VCaP (cell line): ENCODE results near the gene EPHB2.
"Not testable (repeated sequence)": the region's sequence is repeated elsewhere in the genome, so short reads cannot be mapped to it uniquely, and the experiment has no call there.

Source experiments
- H3K27ac ChIP-seq: fragments of 450-650 bp; 2 replicates; pipeline ENCODE4 v1.5.1; 2017
- CTCF ChIP-seq: fragments of 450-650 bp; conservative IDR thresholded peaks from 2 replicates; pipeline ENCODE4 v1.5.1; 2017; ENCODE audit warnings: mild to moderate bottlenecking, moderate library complexity

EPHB2 gene

GRCh38 chr1:22710701-22711049 is at the start of gene EPHB2:
Gene EPHB2 (plus strand): TSS chr1:22710839. CDS start chr1:22710983, 144 bp downstream.
- peak within 1 kb of the TSS; percentile 89 for H3K27ac ChIP-seq
- TF ChIP-seq CTCF, result no peak

- no peak for TF ChIP-seq CTCF
- H3K27ac ChIP-seq, result no peak overlapping the region
Observed at GRCh38 chr1:22661880-22662279, 48.8 kb upstream of the EPHB2 start.

GRCh38 chr1:22662318-22662717 is 48.3 kb upstream of the EPHB2 start:
- no peak overlapping the region for H3K27ac ChIP-seq
- no peak for TF ChIP-seq CTCF

DNA sequence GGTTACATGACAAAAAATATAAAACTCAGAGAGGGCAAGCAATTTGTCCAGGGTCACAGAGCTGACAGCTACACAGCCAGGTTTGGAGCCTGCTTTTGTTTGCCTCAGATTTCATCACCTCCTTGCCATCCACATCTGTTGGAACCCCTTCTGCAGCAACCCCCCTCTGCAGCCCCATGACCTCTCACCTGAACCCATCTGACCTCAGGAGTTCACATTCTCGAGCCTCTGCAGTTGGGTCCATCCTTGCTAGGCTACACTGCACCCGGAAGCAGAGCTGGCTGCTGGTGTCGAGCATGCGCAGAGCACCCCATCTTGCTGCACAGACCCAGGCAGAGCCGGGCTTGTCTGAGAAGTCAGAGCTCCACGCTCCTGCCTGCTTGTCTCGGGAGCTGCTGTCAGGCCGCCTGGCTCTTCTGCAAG is 47.6 kb upstream of the EPHB2 start:
- no peak overlapping the region for H3K27ac ChIP-seq
- TF ChIP-seq CTCF, result no peak

GRCh38 chr1:22665752-22666151 is 44.9 kb upstream of the EPHB2 start:
- peak; percentile 76 for TF ChIP-seq CTCF
- no peak overlapping the region for H3K27ac ChIP-seq

DNA sequence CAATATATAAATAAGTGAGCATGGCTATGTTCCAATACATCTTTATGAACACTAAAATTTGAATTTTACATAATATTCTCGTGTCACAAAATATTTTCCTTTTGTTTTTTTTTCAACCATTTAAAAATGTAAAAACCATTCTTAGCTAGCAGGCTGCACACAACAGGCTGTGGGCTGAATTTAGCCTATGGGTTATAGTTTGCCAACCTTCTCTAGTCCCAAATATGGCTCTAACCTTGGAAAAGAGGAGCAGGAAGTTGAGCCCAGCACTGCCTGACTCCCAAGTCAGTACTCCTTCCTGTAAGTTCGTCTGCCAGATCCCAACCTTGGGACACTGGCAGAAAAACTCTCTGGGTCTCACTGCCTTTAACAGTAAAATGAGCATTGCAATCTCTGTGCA is 44.2 kb upstream of the EPHB2 start:
- H3K27ac ChIP-seq, result no peak overlapping the region
- no peak for TF ChIP-seq CTCF

DNA sequence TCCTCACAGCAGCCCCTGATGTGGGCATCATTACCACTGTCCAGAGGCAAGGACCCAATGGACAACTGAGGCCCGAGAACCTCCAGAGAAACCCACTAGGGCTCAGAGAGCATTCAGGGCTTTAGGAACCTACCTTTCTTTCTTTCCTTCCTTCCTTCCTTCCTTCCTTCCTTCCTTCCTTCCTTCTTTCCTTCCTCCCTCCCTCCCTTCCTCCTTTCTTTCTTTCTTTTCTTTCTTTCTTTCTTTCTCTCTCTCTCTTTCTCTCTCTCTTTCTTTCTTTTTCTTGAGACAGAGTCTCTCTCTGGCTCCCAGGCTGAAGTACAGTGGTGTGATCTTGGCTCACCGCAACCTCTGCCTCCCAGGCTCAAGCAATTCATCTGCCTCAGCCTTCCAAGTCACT is 41.8 kb upstream of the EPHB2 start:
- not testable (repeated sequence) for H3K27ac ChIP-seq

DNA sequence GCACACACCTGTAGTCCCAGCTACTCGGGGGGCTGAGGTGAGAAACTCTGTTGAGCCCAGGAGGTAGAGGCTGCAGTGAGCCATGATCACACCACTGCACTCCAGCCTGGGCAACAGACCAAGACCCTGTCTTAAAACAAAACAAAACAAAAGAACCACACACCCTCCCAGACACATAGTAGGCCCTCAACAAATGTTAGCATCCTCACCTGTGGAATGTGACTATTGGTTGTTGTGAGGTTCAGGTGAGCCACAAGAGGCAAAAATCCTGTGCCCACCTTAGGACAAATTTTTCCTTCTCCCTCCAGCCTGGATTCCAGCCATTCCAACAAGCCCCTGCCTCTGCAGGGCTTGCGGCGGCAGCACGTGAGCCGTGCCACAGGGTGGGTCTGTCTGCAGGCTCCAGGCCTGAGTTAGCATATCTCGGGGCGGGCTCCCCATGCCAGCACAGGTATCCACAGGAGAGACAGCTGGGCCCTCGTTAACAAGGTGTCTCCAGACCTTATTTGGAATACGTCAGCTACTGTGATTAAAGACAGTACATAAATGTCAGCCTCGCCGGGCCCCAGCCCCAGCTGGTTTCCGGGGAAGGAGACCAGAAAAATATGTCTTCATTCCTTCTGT is 40.2 kb upstream of the EPHB2 start:
- no peak for TF ChIP-seq CTCF
- no peak overlapping the region for H3K27ac ChIP-seq
